Measurements from ENCODE around the gene CCL7.

Gene CCL7

GRCh38 chr17:34303606-34304005, 33.6 kb downstream of the CCL7 start:
- no peak for TF ChIP-seq CTCF (IDR thresholded peaks at IDR 0.05)

- TF ChIP-seq CTCF (IDR thresholded peaks at IDR 0.05), result no peak
Measured at GRCh38 chr17:34305061-34305460, 35.0 kb downstream of the CCL7 start.

GRCh38 chr17:34305606-34306005, 35.6 kb downstream of the CCL7 start:
- no peak for TF ChIP-seq CTCF (IDR thresholded peaks at IDR 0.05)

- no peak; the same call in 1 of the 2 replicates for TF ChIP-seq CTCF (IDR thresholded peaks at IDR 0.05)
Measured at GRCh38 chr17:34306466-34306865, 36.4 kb downstream of the CCL7 start.

GRCh38 chr17:34307110-34307509, 37.1 kb downstream of the CCL7 start:
- TF ChIP-seq CTCF (IDR thresholded peaks at IDR 0.05), result no peak

GRCh38 chr17:34308371-34308770, 38.4 kb downstream of the CCL7 start:
- no peak for TF ChIP-seq CTCF (IDR thresholded peaks at IDR 0.05)

GRCh38 chr17:34311291-34311690, 41.3 kb downstream of the CCL7 start:
- no peak for TF ChIP-seq CTCF (IDR thresholded peaks at IDR 0.05)

- no peak for TF ChIP-seq CTCF (IDR thresholded peaks at IDR 0.05)
Measured at GRCh38 chr17:34312080-34312479, 42.1 kb downstream of the CCL7 start.

Data from LNCAP (cell line).